Liver (tissue), 9 donors: ENCODE measurements around the gene PTPN14. TPM values are rescaled to one million over a fixed set of nuclear protein-coding genes. Genes with fewer than 3 reads are reported as not detected.

Source experiments
- DNase-seq: peaks from one replicate; pipeline ENCODE4 v3.0.0-alpha.2; 2017; ENCODE audit warnings: low spot score
- H3K27ac ChIP-seq, 2 donors: one replicate each; pipeline ENCODE4 v1.7.0; 2013; ENCODE audit warnings: inconsistent platforms in 2 of 2, low read length in 2 of 2, control low read depth in 1 of 2, low read depth in 1 of 2, mild to moderate bottlenecking in 1 of 2
- H3K27me3 ChIP-seq, 4 donors: one replicate each; pipeline versions ENCODE4 v1.6.1 to v1.7.0; 2013; ENCODE audit warnings: low read length in 3 of 4, inconsistent platforms in 1 of 4, mild to moderate bottlenecking in 1 of 4, moderate library complexity in 1 of 4; ENCODE audit not compliant: control insufficient read depth in 4 of 4, insufficient read depth in 4 of 4
- H3K36me3 ChIP-seq, 4 donors: one replicate each; pipeline versions ENCODE4 v1.6.1 to v1.7.0; 2013; ENCODE audit warnings: low read length in 3 of 4, mild to moderate bottlenecking in 3 of 4, low read depth in 1 of 4, moderate library complexity in 1 of 4; ENCODE audit not compliant: control insufficient read depth in 4 of 4, insufficient read depth in 3 of 4
- H3K4me1 ChIP-seq, 4 donors: one replicate each; pipeline versions ENCODE4 v1.6.1 to v1.7.0; 2013; ENCODE audit warnings: low read length in 3 of 4, mild to moderate bottlenecking in 3 of 4, moderate library complexity in 1 of 4; ENCODE audit not compliant: control insufficient read depth in 4 of 4, insufficient read depth in 4 of 4
- H3K4me3 ChIP-seq, 3 donors: one replicate each; pipeline versions ENCODE4 v1.6.1 to v1.7.0; 2013; ENCODE audit warnings: low read length in 3 of 3, control low read depth in 1 of 3, low read depth in 1 of 3, mild to moderate bottlenecking in 1 of 3
- H3K9ac ChIP-seq, 2 donors: one replicate each; pipeline ENCODE4 v1.7.0; 2013; ENCODE audit warnings: low read length in 2 of 2, mild to moderate bottlenecking in 2 of 2, moderate library complexity in 2 of 2, control low read depth in 1 of 2, low read depth in 1 of 2
- H3K9me3 ChIP-seq, 4 donors: one replicate each; pipeline versions ENCODE4 v1.6.1 to v1.7.0; 2013; ENCODE audit warnings: low read length in 3 of 4; ENCODE audit not compliant: control insufficient read depth in 4 of 4
- EGR1 ChIP-seq, 2 donors: IDR thresholded peaks; 2 replicates each; pipeline ENCODE4 v1.6.1; 2016 to 2018; ENCODE audit warnings: antibody characterized with exemption in 2 of 2, low read depth in 2 of 2
- FOXA1 ChIP-seq: IDR thresholded peaks from 2 replicates; pipeline ENCODE4 v1.6.1; 2016; ENCODE audit warnings: antibody characterized with exemption
- FOXA2 ChIP-seq: IDR thresholded peaks from 2 replicates; pipeline ENCODE4 v1.6.1; 2016; ENCODE audit warnings: antibody characterized with exemption
- GABPA ChIP-seq, 2 donors: IDR thresholded peaks in 1 of 2; conservative IDR thresholded peaks in 1 of 2; 2 replicates each; pipeline ENCODE4 v1.6.1; 2016; ENCODE audit warnings: antibody characterized with exemption in 2 of 2, mild to moderate bottlenecking in 1 of 2, moderate library complexity in 1 of 2
- HNF4A ChIP-seq, 2 donors: conservative IDR thresholded peaks; 2 replicates each; pipeline ENCODE4 v1.6.1; 2016; ENCODE audit warnings: antibody characterized with exemption in 2 of 2, mild to moderate bottlenecking in 2 of 2
- HNF4G ChIP-seq: IDR thresholded peaks from 2 replicates; pipeline ENCODE4 v1.6.1; 2016; ENCODE audit warnings: antibody characterized with exemption
- JUND ChIP-seq, 2 donors: IDR thresholded peaks; 2 replicates each; pipeline ENCODE4 v1.6.1; 2016; ENCODE audit warnings: antibody characterized with exemption in 2 of 2
- NR2F2 ChIP-seq: IDR thresholded peaks from 2 replicates; pipeline ENCODE4 v1.6.1; 2016; ENCODE audit warnings: antibody characterized with exemption
- RAD21 ChIP-seq, 2 donors: IDR thresholded peaks; 2 replicates each; pipeline ENCODE4 v1.6.1; 2016; ENCODE audit warnings: antibody characterized with exemption in 2 of 2, mild to moderate bottlenecking in 2 of 2
- TAF1 ChIP-seq: conservative IDR thresholded peaks from 2 replicates; pipeline ENCODE4 v1.6.1; 2016; ENCODE audit warnings: antibody characterized with exemption, mild to moderate bottlenecking
- YY1 ChIP-seq: IDR thresholded peaks from 2 replicates; pipeline ENCODE4 v1.6.1; 2016; ENCODE audit warnings: antibody characterized with exemption, mild to moderate bottlenecking
- WGBS: extraction: QIAGEN DNeasy Blood & Tissue Kit; methylation state at CpG from one replicate; pipeline ENCODE4 v1.1.7; 2013; 5-methylcytosine and 5-hydroxymethylcytosine counted together
- polyA plus RNA-seq, 2 donors: library from polyadenylated mRNA; stranded (reverse) in 1 of 2; unstranded in 1 of 2; fragments of 200-250 nt in 1 of 2; fragments of >200 nt in 1 of 2; fragmentation: Nextera tagmentation in 1 of 2; extraction: Ambion mirVana in 1 of 2; gene quantifications; one replicate each; pipeline versions ENCODE4 v1.2.1 to v1.2.3, GENCODE V29; 2013 to 2015
- total RNA-seq, 2 donors: library from RNA; depleted of rRNA; stranded (reverse); fragments of >200 nt; gene quantifications; one replicate each; pipeline ENCODE4 v1.2.3, GENCODE V29; 2014
- TF ChIP-seq, protein P1 (sequence below): fragments of 150-350 bp; IDR thresholded peaks from 2 replicates; pipeline ENCODE4 v1.5.1; 2017; ENCODE audit warnings: improper control_type of control experiment, low read depth, low read length; ENCODE audit not compliant: missing input control
- TF ChIP-seq, protein P2 (sequence below): IDR thresholded peaks from 2 replicates; pipeline ENCODE4 v1.6.1; 2016; ENCODE audit warnings: antibody characterized with exemption
- TF ChIP-seq, protein P3 (sequence below): IDR thresholded peaks from 2 replicates; pipeline ENCODE4 v1.6.1; 2016; ENCODE audit warnings: antibody characterized with exemption
- TF ChIP-seq, protein P4 (sequence below): IDR thresholded peaks from 2 replicates; pipeline ENCODE4 v1.6.1; 2016; ENCODE audit warnings: antibody characterized with exemption, mild to moderate bottlenecking
- TF ChIP-seq, protein P5 (sequence below): IDR thresholded peaks from 2 replicates; pipeline ENCODE4 v1.6.1; 2016; ENCODE audit warnings: antibody characterized with exemption
- donor health status: healthy.
- donor health status: healthy.
- donor health status: healthy.
- donor health status: healthy.
- donor health status: healthy.

The PTPN14 gene
- total and polyA plus RNA-seq, 4 donors: 0.54 to 3.2 (median 1.5) TPM

DNA sequence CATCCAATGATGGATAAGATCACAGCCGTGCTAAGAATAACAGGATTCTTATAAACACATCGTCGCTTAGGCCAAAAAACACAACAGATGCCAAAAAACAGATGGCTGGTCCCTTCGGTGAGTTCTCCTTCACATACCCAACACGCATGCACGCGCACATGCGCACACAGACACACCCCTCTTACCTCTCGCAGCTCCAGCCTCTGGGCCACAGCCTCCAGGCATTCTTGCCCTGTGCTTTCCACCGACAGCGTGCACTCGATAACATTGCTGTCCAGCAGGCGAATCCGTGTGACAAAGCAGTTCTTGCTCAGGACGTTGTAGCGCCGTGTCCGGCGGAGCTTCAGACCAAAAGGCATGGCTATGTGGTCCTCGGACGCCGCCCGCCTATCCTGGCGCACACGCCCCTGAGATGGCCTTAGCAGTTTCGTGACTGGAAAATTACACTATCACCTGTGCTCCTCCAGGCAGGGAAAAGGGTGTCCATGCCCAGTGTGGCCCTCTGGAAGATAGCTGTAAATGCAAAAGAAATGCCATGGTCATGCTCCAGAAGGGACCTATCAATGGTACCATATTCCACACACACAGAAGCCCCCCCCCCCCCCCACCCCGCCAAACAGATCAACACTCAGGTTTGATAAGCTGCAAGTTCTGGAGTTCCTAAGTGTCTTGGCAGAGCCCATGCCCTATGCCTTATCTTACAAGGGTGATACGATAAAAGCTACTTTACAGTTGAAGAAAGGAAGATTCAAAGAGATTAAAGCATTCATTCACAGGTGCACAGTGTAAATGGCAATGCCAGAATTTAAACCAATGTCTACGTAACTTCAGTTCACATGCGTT, 86.7 kb downstream of the PTPN14 start:
- no peak overlapping the region for H3K4me3 ChIP-seq
- H3K9me3 ChIP-seq: no peaks in the 10 kb centered on the region
- TF ChIP-seq HNF4G: no peak
- no peak for TF ChIP-seq TAF1
- TF ChIP-seq GABPA (IDR thresholded peaks at IDR 0.05 in 1 of 2, conservative IDR thresholded peaks at IDR 0.05 in 1 of 2): no peak
- TF ChIP-seq, protein P1, sequence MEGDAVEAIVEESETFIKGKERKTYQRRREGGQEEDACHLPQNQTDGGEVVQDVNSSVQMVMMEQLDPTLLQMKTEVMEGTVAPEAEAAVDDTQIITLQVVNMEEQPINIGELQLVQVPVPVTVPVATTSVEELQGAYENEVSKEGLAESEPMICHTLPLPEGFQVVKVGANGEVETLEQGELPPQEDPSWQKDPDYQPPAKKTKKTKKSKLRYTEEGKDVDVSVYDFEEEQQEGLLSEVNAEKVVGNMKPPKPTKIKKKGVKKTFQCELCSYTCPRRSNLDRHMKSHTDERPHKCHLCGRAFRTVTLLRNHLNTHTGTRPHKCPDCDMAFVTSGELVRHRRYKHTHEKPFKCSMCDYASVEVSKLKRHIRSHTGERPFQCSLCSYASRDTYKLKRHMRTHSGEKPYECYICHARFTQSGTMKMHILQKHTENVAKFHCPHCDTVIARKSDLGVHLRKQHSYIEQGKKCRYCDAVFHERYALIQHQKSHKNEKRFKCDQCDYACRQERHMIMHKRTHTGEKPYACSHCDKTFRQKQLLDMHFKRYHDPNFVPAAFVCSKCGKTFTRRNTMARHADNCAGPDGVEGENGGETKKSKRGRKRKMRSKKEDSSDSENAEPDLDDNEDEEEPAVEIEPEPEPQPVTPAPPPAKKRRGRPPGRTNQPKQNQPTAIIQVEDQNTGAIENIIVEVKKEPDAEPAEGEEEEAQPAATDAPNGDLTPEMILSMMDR: no peak
- TF ChIP-seq FOXA1: no peak
- no peak for TF ChIP-seq JUND (IDR thresholded peaks at IDR 0.05)
- no peak for TF ChIP-seq YY1
- TF ChIP-seq, protein P2, sequence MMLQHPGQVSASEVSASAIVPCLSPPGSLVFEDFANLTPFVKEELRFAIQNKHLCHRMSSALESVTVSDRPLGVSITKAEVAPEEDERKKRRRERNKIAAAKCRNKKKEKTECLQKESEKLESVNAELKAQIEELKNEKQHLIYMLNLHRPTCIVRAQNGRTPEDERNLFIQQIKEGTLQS: no peak
- TF ChIP-seq NR2F2: no peak
- no peak for DNase-seq
- 93% methylated on average over 30 of the region's 30 CpGs for WGBS
- H3K27ac ChIP-seq: no peak overlapping the region
- H3K9ac ChIP-seq: no peak overlapping the region
- peaks cover 0 to 2% (median 0%) of the 10 kb centered on the region in 4 donors for H3K27me3 ChIP-seq
- no peaks in the 10 kb centered on the region for H3K4me1 ChIP-seq
- no peaks in the 10 kb centered on the region for H3K36me3 ChIP-seq

DNA sequence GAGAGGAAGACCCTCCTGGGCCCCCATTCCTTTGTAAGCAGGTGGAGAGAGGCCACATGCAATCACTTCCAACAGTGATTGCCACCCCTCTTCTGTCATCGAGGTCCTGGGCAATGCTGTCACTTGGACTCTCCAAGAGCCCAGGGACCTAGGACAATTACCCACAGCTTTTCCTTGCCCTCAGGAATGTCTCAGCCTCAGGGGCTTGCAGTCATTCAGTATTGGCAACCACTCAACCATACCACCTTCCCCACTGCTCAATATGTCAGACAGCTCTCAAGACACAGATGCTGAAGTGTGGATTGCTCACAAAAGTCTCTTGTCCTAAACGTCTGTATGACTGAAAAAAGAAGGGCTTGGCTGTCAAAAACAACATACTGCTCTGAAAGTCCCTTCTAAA, 87.8 kb downstream of the PTPN14 start:
- H3K4me3 ChIP-seq: no peak overlapping the region
- H3K4me1 ChIP-seq: no peaks in the 10 kb centered on the region
- H3K9ac ChIP-seq: no peak overlapping the region
- TF ChIP-seq JUND (IDR thresholded peaks at IDR 0.05) (no peak), TAF1 (no peak), GABPA (IDR thresholded peaks at IDR 0.05 in 1 of 2, conservative IDR thresholded peaks at IDR 0.05 in 1 of 2) (no peak), FOXA1 (no peak), FOXA2 (no peak), RAD21 (IDR thresholded peaks at IDR 0.05) (no peak), HNF4A (conservative IDR thresholded peaks at IDR 0.05) (no peak), EGR1 (IDR thresholded peaks at IDR 0.05; ENCODE audit: low read depth in 2 of 2) (no peak), HNF4G (no peak), NR2F2 (no peak)
- TF ChIP-seq, protein P2: no peak
- TF ChIP-seq, protein P3, sequence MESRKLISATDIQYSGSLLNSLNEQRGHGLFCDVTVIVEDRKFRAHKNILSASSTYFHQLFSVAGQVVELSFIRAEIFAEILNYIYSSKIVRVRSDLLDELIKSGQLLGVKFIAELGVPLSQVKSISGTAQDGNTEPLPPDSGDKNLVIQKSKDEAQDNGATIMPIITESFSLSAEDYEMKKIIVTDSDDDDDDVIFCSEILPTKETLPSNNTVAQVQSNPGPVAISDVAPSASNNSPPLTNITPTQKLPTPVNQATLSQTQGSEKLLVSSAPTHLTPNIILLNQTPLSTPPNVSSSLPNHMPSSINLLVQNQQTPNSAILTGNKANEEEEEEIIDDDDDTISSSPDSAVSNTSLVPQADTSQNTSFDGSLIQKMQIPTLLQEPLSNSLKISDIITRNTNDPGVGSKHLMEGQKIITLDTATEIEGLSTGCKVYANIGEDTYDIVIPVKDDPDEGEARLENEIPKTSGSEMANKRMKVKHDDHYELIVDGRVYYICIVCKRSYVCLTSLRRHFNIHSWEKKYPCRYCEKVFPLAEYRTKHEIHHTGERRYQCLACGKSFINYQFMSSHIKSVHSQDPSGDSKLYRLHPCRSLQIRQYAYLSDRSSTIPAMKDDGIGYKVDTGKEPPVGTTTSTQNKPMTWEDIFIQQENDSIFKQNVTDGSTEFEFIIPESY: no peak
- TF ChIP-seq, protein P4, sequence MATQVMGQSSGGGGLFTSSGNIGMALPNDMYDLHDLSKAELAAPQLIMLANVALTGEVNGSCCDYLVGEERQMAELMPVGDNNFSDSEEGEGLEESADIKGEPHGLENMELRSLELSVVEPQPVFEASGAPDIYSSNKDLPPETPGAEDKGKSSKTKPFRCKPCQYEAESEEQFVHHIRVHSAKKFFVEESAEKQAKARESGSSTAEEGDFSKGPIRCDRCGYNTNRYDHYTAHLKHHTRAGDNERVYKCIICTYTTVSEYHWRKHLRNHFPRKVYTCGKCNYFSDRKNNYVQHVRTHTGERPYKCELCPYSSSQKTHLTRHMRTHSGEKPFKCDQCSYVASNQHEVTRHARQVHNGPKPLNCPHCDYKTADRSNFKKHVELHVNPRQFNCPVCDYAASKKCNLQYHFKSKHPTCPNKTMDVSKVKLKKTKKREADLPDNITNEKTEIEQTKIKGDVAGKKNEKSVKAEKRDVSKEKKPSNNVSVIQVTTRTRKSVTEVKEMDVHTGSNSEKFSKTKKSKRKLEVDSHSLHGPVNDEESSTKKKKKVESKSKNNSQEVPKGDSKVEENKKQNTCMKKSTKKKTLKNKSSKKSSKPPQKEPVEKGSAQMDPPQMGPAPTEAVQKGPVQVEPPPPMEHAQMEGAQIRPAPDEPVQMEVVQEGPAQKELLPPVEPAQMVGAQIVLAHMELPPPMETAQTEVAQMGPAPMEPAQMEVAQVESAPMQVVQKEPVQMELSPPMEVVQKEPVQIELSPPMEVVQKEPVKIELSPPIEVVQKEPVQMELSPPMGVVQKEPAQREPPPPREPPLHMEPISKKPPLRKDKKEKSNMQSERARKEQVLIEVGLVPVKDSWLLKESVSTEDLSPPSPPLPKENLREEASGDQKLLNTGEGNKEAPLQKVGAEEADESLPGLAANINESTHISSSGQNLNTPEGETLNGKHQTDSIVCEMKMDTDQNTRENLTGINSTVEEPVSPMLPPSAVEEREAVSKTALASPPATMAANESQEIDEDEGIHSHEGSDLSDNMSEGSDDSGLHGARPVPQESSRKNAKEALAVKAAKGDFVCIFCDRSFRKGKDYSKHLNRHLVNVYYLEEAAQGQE: no peak
- TF ChIP-seq, protein P5, sequence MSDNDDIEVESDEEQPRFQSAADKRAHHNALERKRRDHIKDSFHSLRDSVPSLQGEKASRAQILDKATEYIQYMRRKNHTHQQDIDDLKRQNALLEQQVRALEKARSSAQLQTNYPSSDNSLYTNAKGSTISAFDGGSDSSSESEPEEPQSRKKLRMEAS: no peak
- no peak for DNase-seq
- H3K27me3 ChIP-seq: peaks cover 0 to 2% (median 0%) of the 10 kb centered on the region in 4 donors
- 69% methylated on average over 2 of the region's 2 CpGs for WGBS
- H3K9me3 ChIP-seq: no peaks in the 10 kb centered on the region
- no peaks in the 10 kb centered on the region for H3K36me3 ChIP-seq
- no peak overlapping the region for H3K27ac ChIP-seq
